K562 (cell line): ENCODE measurements around the gene SIKE1.

Experiments
- CTCF ChIP-seq, 3 experiments: IDR thresholded peaks in 2 of 3; conservative IDR thresholded peaks in 1 of 3; 2 replicates each; pipeline ENCODE4 v1.5.1; 2011 to 2012; ENCODE audit warnings: low read length in 3 of 3, mild to moderate bottlenecking in 3 of 3, control low read depth in 2 of 3, improper control_type of control experiment in 1 of 3, inconsistent platforms in 1 of 3, low read depth in 1 of 3, mixed read lengths in 1 of 3, moderate library complexity in 1 of 3; ENCODE audit not compliant: insufficient read depth in 2 of 3
- DPF2 ChIP-seq: fragments of 450-650 bp; IDR thresholded peaks from 2 replicates; pipeline ENCODE4 v1.6.1; 2016
- EP300 ChIP-seq: IDR thresholded peaks from 2 replicates; pipeline ENCODE4 v1.6.1; 2012; ENCODE audit warnings: low read length, improper control_type of control experiment
- IRF2 ChIP-seq: sonication (generic); formaldehyde crosslinking; IDR thresholded peaks from 2 replicates; pipeline ENCODE4 v1.8.1; 2022; ENCODE audit warnings: mild to moderate bottlenecking, missing genetic modification reagents
- JUNB ChIP-seq: fragments of 450-650 bp; formaldehyde crosslinking; conservative IDR thresholded peaks from 2 replicates; pipeline ENCODE4 v1.4.0; 2020; ENCODE audit warnings: mild to moderate bottlenecking
- NRF1 ChIP-seq, 2 experiments: fragments of 450-650 bp; IDR thresholded peaks in 1 of 2; conservative IDR thresholded peaks in 1 of 2; 2 replicates each; pipeline ENCODE4 v1.6.1; 2014; ENCODE audit warnings: mild to moderate bottlenecking in 2 of 2
- RAD21 ChIP-seq, 2 experiments: fragments of 250-450 bp in 1 of 2; fragments of 450-650 bp in 1 of 2; sonication (Bioruptor Pico) in 1 of 2; formaldehyde crosslinking in 1 of 2; IDR thresholded peaks in 1 of 2; conservative IDR thresholded peaks in 1 of 2; 2 replicates each; pipeline versions ENCODE4 v1.4.0 to v1.8.0; 2020 to 2022; ENCODE audit warnings: mild to moderate bottlenecking in 2 of 2, moderate library complexity in 1 of 2
- RFX5 ChIP-seq: IDR thresholded peaks from 2 replicates; pipeline ENCODE4 v1.6.1; 2011; ENCODE audit warnings: low read depth, mild to moderate bottlenecking, improper control_type of control experiment, low read length
- TGIF2 ChIP-seq: sonication (generic); formaldehyde crosslinking; IDR thresholded peaks from 2 replicates; pipeline ENCODE4 v1.8.1; 2022; ENCODE audit warnings: mild to moderate bottlenecking, missing genetic modification reagents, moderate library complexity
- USF2 ChIP-seq: sonication (generic); formaldehyde crosslinking; IDR thresholded peaks from 2 replicates; pipeline ENCODE4 v1.5.0; 2020; ENCODE audit warnings: missing genetic modification reagents

- TF ChIP-seq USF2 (CRISPR knock-in tag) (no peak), JUNB (CRISPR knock-in tag) (no peak), RFX5 (no peak), DPF2 (no peak), RAD21 (CRISPR knock-in tag; conservative IDR thresholded peaks at IDR 0.05 in 1 of 2, IDR thresholded peaks at IDR 0.05 in 1 of 2) (no peak), IRF2 (CRISPR knock-in tag) (no peak), EP300 (no peak), TGIF2 (CRISPR knock-in tag) (no peak), NRF1 (conservative IDR thresholded peaks at IDR 0.05 in 1 of 2, IDR thresholded peaks at IDR 0.05 in 1 of 2) (no peak), CTCF (IDR thresholded peaks at IDR 0.05 in 2 of 3, conservative IDR thresholded peaks at IDR 0.05 in 1 of 3; ENCODE audit: insufficient read depth in 2 of 3, low read depth in 1 of 3, low read length in 3 of 3) (no peak)
Measured at GRCh38 chr1:114720492-114720891, 60.0 kb downstream of the SIKE1 start.
